BJ (cell line): Measurements from ENCODE around the gene P3H2. TPM values are rescaled to one million over a fixed set of nuclear protein-coding genes. Genes with fewer than 3 reads are reported as not detected.

ENCODE experiments used
- CTCF ChIA-PET: fragments of 350-600 bp; formaldehyde crosslinking; extraction: SDS; loops from one replicate; lab custom pipeline; 2021; ENCODE audit warnings: antibody characterized with exemption, inconsistent platforms; lab: Yijun Ruan, JAX
- POLR2A ChIA-PET: fragments of 300-600 bp; sonication (Branson Sonifier 250); formaldehyde crosslinking; extraction: SDS; loops from one replicate; lab custom pipeline; 2021; ENCODE audit warnings: antibody characterized with exemption; lab: Charles Lee
- DNase-seq: peaks from one replicate; pipeline ENCODE4 v3.0.0-alpha.2; 2011; ENCODE audit warnings: low read depth
- H3K27me3 ChIP-seq: 2 replicates; pipeline ENCODE4 v1.6.0; 2011; ENCODE audit warnings: low read length; ENCODE audit not compliant: control insufficient read depth, insufficient read depth
- H3K36me3 ChIP-seq: 2 replicates; pipeline ENCODE4 v1.5.1; 2011; ENCODE audit warnings: low read length; ENCODE audit not compliant: control insufficient read depth, insufficient read depth
- H3K4me3 ChIP-seq: 2 replicates; pipeline ENCODE4 v1.5.1; 2011; ENCODE audit warnings: low read depth, mild to moderate bottlenecking, control low read depth, low read length
- CTCF ChIP-seq: IDR thresholded peaks from 2 replicates; pipeline ENCODE4 v1.5.1; 2011; ENCODE audit warnings: low read depth, mild to moderate bottlenecking, control low read depth, inconsistent platforms, low read length, moderate library complexity; ENCODE audit not compliant: insufficient read depth
- polyA plus RNA-seq: library from polyadenylated mRNA; depleted of rRNA; stranded (reverse); fragments of >200 nt; gene quantifications from 2 replicates; pipeline ENCODE4 v1.2.3, GENCODE V29; 2011

Gene P3H2
- polyA plus RNA-seq, 1 experiment = 13.5 TPM

GRCh38 chr3:190089711-190090110, 31.0 kb downstream of the P3H2 start:
- CTCF ChIA-PET = no interaction called here
- no peak for DNase-seq
- no peak for TF ChIP-seq CTCF
- Histone ChIP-seq H3K4me3 (no peak overlapping the region), H3K36me3 (no peaks in the 10 kb centered on the region), H3K27me3 (no peaks in the 10 kb centered on the region)
- POLR2A ChIA-PET = no interaction called here

GRCh38 chr3:190088890-190089289, 31.8 kb downstream of the P3H2 start:
- DNase-seq = no peak
- CTCF ChIA-PET = no interaction called here

GRCh38 chr3:190086191-190086590, 34.5 kb downstream of the P3H2 start:
- H3K36me3 ChIP-seq = no peaks in the 10 kb centered on the region
- no peak for TF ChIP-seq CTCF
- no peak for DNase-seq
- H3K27me3 ChIP-seq = no peaks in the 10 kb centered on the region
- CTCF ChIA-PET = interaction anchor here (1.0 kb wide), 1 partner anchor 10 kb away, joined by 3 read pairs; no protein-coding TSS in a partner anchor
- POLR2A ChIA-PET = no interaction called here
- no peak overlapping the region for H3K4me3 ChIP-seq

More at GRCh38 chr3:190088890-190089289, 31.8 kb downstream of the P3H2 start:
- Histone ChIP-seq H3K36me3 (no peaks in the 10 kb centered on the region), H3K4me3 (no peak overlapping the region), H3K27me3 (no peaks in the 10 kb centered on the region)
- POLR2A ChIA-PET = no interaction called here
- TF ChIP-seq CTCF = no peak

GRCh38 chr3:190084983-190085382, 35.7 kb downstream of the P3H2 start:
- no peak overlapping the region for H3K4me3 ChIP-seq
- POLR2A ChIA-PET = no interaction called here
- TF ChIP-seq CTCF = no peak

GRCh38 chr3:190083635-190084034, 37.1 kb downstream of the P3H2 start:
- Histone ChIP-seq H3K4me3 (no peak overlapping the region), H3K27me3 (no peaks in the 10 kb centered on the region), H3K36me3 (no peaks in the 10 kb centered on the region)
- POLR2A ChIA-PET = no interaction called here
- no peak for DNase-seq
- CTCF ChIA-PET = interaction anchor here (2.3 kb wide), 1 partner anchor 37 kb away, joined by 6 read pairs; the partner anchor contains the start of gene P3H2
- TF ChIP-seq CTCF = no peak

More at GRCh38 chr3:190084983-190085382, 35.7 kb downstream of the P3H2 start:
- CTCF ChIA-PET = interaction anchor here (0.8 to 2.3 kb wide), 3 partner anchors 8 to 35 kb away, joined by 3 to 6 read pairs (median 4); partner anchors contain the start of gene P3H2
- Histone ChIP-seq H3K27me3 (no peaks in the 10 kb centered on the region), H3K36me3 (no peaks in the 10 kb centered on the region)
- DNase-seq = no peak
